Stimulated activated CD4-positive, alpha-beta T cell treated with anti-CD3 and anti-CD28 coated beads, Interleukin-1b, Interleukin-23, amount 100 ng/mL, for 48 hours (primary cell): ENCODE results near the gene LRRC45.

ENCODE experiments used
- DNase-seq: peaks from one replicate; pipeline ENCODE4 v3.0.0-alpha.2; 2020

Gene LRRC45

GRCh38 chr17:82020572-82021106 is 2.5 kb upstream of the LRRC45 start:
- DNase-seq = no peak

GRCh38 chr17:82021107-82021899 is 1.8 kb upstream of the LRRC45 start:
- DNase-seq = peak; percentile 49

DNA sequence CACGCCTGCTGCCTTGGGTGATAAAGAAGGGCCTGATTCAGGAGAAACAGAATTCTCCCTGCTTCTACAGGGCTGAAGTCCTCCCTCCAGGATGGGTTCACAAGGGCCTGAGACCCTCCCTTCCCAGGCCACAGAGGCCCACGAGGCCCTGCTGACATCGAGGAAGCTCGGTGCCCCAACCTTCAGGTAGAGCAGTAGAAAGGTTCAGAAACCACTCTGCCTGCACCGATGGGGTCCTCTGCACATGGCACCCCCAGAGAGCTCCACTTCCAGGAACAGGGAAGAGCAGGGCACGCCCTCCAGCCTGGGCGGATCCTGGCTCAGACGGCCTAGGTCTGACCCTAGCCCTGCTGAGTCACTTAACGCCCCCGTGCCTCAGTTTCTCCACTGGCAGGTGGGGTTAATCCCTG is 1.2 kb upstream of the LRRC45 start:
- DNase-seq = no peak

- DNase-seq = no peak
Measured at GRCh38 chr17:82022310-82022980, 660 bp upstream of the LRRC45 start, which contains the start of gene CENPX. Gene CENPX, minus strand, starts transcription at chr17:82022878. Its CDS starts 17 bp downstream, at chr17:82022861.

GRCh38 chr17:82023447-82024241 is 539 bp downstream of the LRRC45 start:
- no peak for DNase-seq

GRCh38 chr17:82024859-82025258 is 1.8 kb downstream of the LRRC45 start:
- no peak for DNase-seq

DNA sequence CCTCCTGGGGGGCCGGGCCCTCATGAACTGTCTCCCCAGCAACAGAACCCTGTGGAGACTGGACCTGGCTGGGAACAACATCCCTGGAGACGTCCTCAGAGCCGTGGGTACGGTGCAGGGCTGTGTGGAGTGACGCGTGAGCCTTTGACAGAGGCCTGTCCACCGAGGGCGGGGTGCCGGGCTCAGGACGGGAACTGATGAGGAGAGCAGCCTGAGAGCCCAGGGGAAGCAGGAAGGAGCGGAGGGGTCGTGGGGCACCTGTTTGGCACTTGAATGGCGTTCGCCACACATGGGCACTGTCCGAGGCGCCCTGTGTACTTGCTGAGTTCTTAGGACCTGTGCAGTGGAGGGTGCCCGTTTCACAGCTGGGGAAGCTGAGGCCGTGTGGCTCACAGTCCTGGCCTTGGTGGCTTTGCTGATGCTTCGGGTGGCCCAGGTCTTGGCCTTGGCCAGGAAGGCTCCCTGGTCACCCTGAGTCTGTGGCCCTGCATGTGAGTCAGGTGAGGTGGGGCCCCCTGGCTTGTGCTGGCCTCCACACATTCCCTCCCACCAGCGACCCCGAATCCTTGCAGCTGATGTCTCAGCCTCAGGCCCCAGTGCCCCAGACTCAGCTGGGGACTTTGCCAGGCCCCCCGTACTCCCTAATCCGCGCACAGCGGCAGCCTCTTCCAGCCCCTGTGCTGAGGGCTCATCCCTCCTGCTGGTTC is 2.4 kb downstream of the LRRC45 start:
- no peak for DNase-seq

GRCh38 chr17:82028246-82028645 is 5.1 kb downstream of the LRRC45 start:
- no peak for DNase-seq

DNA sequence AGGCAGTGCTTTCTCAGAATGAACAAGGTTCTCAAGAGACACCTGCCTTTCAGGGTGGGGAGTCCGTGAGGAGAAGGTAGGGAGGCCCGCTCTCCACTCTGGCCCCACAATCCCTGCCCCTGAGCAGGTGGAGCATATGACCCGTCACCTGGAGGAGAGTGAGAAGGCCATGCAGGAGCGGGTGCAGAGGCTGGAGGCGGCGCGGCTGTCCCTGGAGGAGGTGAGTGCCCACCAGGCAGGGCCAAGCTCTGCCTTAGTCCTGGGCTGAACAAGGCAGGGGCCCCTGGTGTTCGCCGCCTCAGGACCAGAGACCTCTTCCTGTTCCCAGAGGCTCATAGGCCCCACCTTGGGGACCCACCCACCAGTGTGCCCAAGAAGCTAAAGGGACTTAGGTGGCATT is 5.9 kb downstream of the LRRC45 start:
- DNase-seq = no peak

- DNase-seq = no peak
Measured at GRCh38 chr17:82029391-82029790, 6.3 kb downstream of the LRRC45 start.

- DNase-seq = no peak
Measured at GRCh38 chr17:82029990-82030469, 6.9 kb downstream of the LRRC45 start.

- peak; percentile 81 for DNase-seq
Measured at GRCh38 chr17:82030470-82031302, 7.6 kb downstream of the LRRC45 start.

- DNase-seq = no peak
Measured at GRCh38 chr17:82031303-82031884, 8.3 kb downstream of the LRRC45 start, which contains the start of gene RAC3. Gene RAC3, plus strand, starts transcription at chr17:82031678. Its CDS starts 84 bp downstream, at chr17:82031762.

GRCh38 chr17:82031885-82032627 is 9.0 kb downstream of the LRRC45 start:
- DNase-seq = peak; percentile 47

- no peak for DNase-seq
Measured at GRCh38 chr17:82033359-82034085, 10.4 kb downstream of the LRRC45 start.

DNA sequence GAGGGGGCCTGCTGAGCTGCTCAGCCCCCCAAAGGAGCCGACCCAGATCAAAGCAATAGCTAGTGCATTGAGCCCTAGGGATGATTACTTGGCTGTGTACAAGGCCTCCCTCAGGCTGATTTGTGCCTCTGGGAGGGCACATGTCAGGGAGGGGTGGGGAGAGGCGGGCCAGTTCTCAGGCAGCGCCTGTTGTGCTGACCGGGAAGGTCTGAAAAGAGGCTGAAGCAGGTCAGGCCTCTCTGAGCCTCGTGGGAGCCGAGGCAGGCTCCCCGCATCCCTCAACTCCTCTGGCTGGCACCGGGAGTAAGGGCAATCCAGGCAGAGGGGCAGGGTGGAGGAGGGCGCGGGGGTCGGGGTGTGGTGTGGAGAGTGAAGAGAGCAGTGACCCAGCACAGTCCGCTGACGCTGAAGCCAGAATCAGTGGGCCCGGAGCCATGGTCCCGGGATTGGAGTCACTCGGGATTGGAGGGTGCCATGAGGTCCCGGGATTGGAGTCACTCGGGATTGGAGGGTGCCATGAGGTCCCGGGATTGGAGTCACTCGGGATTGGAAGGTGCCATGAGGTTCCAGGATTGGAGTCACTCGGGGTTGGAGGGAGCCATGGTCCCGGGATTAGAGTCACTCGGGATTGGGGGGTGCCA is 11.4 kb downstream of the LRRC45 start:
- DNase-seq = no peak

- DNase-seq = no peak
Measured at GRCh38 chr17:82035488-82035887, 12.4 kb downstream of the LRRC45 start.

- no peak for DNase-seq
Measured at GRCh38 chr17:82035956-82036633, 13.0 kb downstream of the LRRC45 start.
